Activated CD8-positive, alpha-beta memory T cell treated with anti-CD3 and anti-CD28 coated beads, Interleukin-2, amount 50 U/mL, for 1 hour (primary cell): Measurements from ENCODE around the gene PLCB1.
"Not testable (repeated sequence)": the region's sequence is repeated elsewhere in the genome, so short reads cannot be mapped to it uniquely, and the experiment has no call there.

Source experiments
- DNase-seq: peaks from one replicate; pipeline ENCODE4 v3.0.0-alpha.2; 2020; ENCODE audit errors: extremely low read depth

PLCB1 gene

GRCh38 chr20:8156235-8157079 lies 24.4 kb downstream of the PLCB1 start:
- DNase-seq = no peak

- not testable (repeated sequence) for DNase-seq
Observed at GRCh38 chr20:8159217-8159616, 27.2 kb downstream of the PLCB1 start.

GRCh38 chr20:8161264-8162071 lies 29.4 kb downstream of the PLCB1 start:
- DNase-seq = no peak

GRCh38 chr20:8162610-8163009 lies 30.5 kb downstream of the PLCB1 start:
- DNase-seq = no peak

GRCh38 chr20:8163543-8163942 lies 31.5 kb downstream of the PLCB1 start:
- DNase-seq = no peak

- no peak for DNase-seq
Observed at GRCh38 chr20:8166730-8167129, 34.7 kb downstream of the PLCB1 start.

- no peak for DNase-seq
Observed at GRCh38 chr20:8168785-8169288, 36.8 kb downstream of the PLCB1 start.

GRCh38 chr20:8170921-8171320 lies 38.9 kb downstream of the PLCB1 start:
- DNase-seq = no peak

GRCh38 chr20:8172191-8172590 lies 40.1 kb downstream of the PLCB1 start:
- DNase-seq = no peak

GRCh38 chr20:8175741-8176675 lies 43.9 kb downstream of the PLCB1 start:
- DNase-seq = no peak

GRCh38 chr20:8183526-8183925 lies 51.5 kb downstream of the PLCB1 start:
- no peak for DNase-seq

GRCh38 chr20:8187740-8188139 lies 55.7 kb downstream of the PLCB1 start:
- no peak for DNase-seq

- no peak for DNase-seq
Observed at GRCh38 chr20:8190043-8190880, 58.2 kb downstream of the PLCB1 start.

GRCh38 chr20:8194721-8195120 lies 62.7 kb downstream of the PLCB1 start:
- no peak for DNase-seq

- no peak for DNase-seq
Observed at GRCh38 chr20:8196096-8196495, 64.0 kb downstream of the PLCB1 start.

GRCh38 chr20:8200220-8200619 lies 68.2 kb downstream of the PLCB1 start:
- no peak for DNase-seq

- no peak for DNase-seq
Observed at GRCh38 chr20:8203366-8203765, 71.3 kb downstream of the PLCB1 start.

- DNase-seq = no peak
Observed at GRCh38 chr20:8205996-8206395, 73.9 kb downstream of the PLCB1 start.

GRCh38 chr20:8208226-8208625 lies 76.2 kb downstream of the PLCB1 start:
- DNase-seq = no peak

GRCh38 chr20:8209061-8209460 lies 77.0 kb downstream of the PLCB1 start:
- DNase-seq = no peak

GRCh38 chr20:8210749-8211148 lies 78.7 kb downstream of the PLCB1 start:
- DNase-seq = no peak
